ENCODE measurements around the gene PIP5K1C. TPM values are rescaled to one million over a fixed set of nuclear protein-coding genes. Genes with fewer than 3 reads are reported as not detected.
A peak's percentile ranks its signal among the peaks of the same experiment; 100 is the strongest.

The PIP5K1C gene
- total and polyA plus RNA-seq, 10 of the 15 experiments (the other 5 are each of a cell fraction or from before 2014, with no cell fraction given): 0.39 to 19.6 (median 5.3) TPM

GRCh38 chr19:3586707-3587346 lies 113.4 kb downstream of the PIP5K1C start:
- FAIRE-seq: no peak
- H2AFZ ChIP-seq (ENCODE audit: control insufficient read depth, low read depth, low read length): no peak overlapping the region
- ATAC-seq: no peak
- H4K20me1 ChIP-seq (ENCODE audit: control insufficient read depth, insufficient read depth): no peaks in the 10 kb centered on the region
- WGBS (ENCODE audit: insufficient coverage, insufficient replicate concordance, low lambda C conversion rate, missing lambda C conversion rate): 74% methylated on average over 26 of the region's 31 CpGs
- RAD21 ChIA-PET (ENCODE audit: unreplicated experiment): no interaction called here
- no peak for TF ChIP-seq ESRRA (IDR thresholded peaks at IDR 0.05; ENCODE audit: low read length)
- SMC1A ChIA-PET (ENCODE audit: uncharacterized antibody, unreplicated experiment): interaction anchor here (0.7 kb wide), 1 partner anchor 31 kb away, joined by 3 read pairs; no protein-coding TSS in a partner anchor
- peaks cover 0 to 2% of the 10 kb centered on the region in 2 experiments; a peak in 1 of 4 replicates for H3K27me3 ChIP-seq (replicated peaks in 1 of 2; ENCODE audit: control insufficient read depth in 2 of 2, insufficient read depth in 2 of 2, low read length in 1 of 2)
- H3K79me2 ChIP-seq (ENCODE audit: control insufficient read depth, insufficient read depth, low read length): no peaks in the 10 kb centered on the region
- no peaks in the 10 kb centered on the region for H3K4me1 ChIP-seq (ENCODE audit: control insufficient read depth, insufficient read depth, low read length)
- no peaks in the 10 kb centered on the region for H3K36me3 ChIP-seq (ENCODE audit: control insufficient read depth in 2 of 2, insufficient read depth in 2 of 2, low read length in 1 of 2)
- no peak overlapping the region for H3K27ac ChIP-seq (ENCODE audit: control insufficient read depth, insufficient read depth)
- H3K9me3 ChIP-seq (replicated peaks; ENCODE audit: control insufficient read depth, insufficient read depth, low read length): peaks cover 2% of the 10 kb centered on the region; the same call in 1 of the 3 replicates
- intact Hi-C loops (cut with micrococcal nuclease; ENCODE audit: unreplicated experiment) (no loop called here), in situ Hi-C loops (cut with MboI) (no loop called here)
- no peak overlapping the region for H3K4me3 ChIP-seq
- POLR2A ChIA-PET: interaction anchor here (0.6 kb wide), 1 partner anchor 17 kb away, joined by 6 read pairs; no protein-coding TSS in a partner anchor
- CTCF ChIA-PET: interaction anchor here (1.8 to 1.9 kb wide), 2 partner anchors 18 to 23 kb away, joined by 4 read pairs; no protein-coding TSS in a partner anchor
- BruUV-seq (replicated peaks): no TSS peak
- no peak overlapping the region for H3K9ac ChIP-seq (ENCODE audit: control insufficient read depth, insufficient read depth, low read length)
- DNase-seq (ENCODE audit: low read depth, low spot score): no peak
- H3K4me2 ChIP-seq (ENCODE audit: control insufficient read depth, insufficient read depth): no peak overlapping the region

DNA sequence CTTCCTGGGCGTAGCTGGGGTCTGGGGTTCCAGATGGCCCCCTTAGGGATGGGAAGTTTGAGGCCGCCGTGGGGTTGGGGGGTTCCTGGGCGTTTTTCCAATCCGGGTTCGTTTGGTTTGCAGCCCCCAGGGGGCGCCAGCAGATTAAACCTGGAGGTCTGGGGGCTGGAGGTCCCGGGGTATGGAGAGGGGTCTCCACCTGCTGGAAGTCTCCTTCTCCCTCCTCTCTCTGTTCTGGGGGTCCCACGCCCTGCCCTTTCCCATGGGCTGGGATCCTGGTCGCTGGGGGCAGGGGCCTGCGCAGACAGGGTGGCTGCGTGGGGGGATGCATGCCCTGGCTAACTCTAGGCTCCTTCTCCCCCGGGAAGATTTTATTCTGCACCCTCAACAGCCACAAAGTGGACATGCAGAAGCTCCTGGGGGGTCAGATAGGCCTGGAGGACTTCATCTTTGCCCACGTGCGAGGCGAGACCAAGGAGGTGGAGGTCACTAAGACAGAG lies 114.1 kb downstream of the PIP5K1C start:
- Histone ChIP-seq H3K4me2 (ENCODE audit: control insufficient read depth, insufficient read depth) (no peak overlapping the region), H3K27me3 (replicated peaks in 1 of 2; ENCODE audit: control insufficient read depth in 2 of 2, insufficient read depth in 2 of 2, low read length in 1 of 2) (peaks cover 0 to 2% of the 10 kb centered on the region in 2 experiments; a peak in 1 of 4 replicates), H3K9ac (ENCODE audit: control insufficient read depth, insufficient read depth, low read length) (no peak overlapping the region), H3K79me2 (ENCODE audit: control insufficient read depth, insufficient read depth, low read length) (no peaks in the 10 kb centered on the region), H3K4me3 (no peak overlapping the region), H3K4me1 (ENCODE audit: control insufficient read depth, insufficient read depth, low read length) (no peaks in the 10 kb centered on the region), H3K27ac (ENCODE audit: control insufficient read depth, insufficient read depth) (no peak overlapping the region), H3K36me3 (ENCODE audit: control insufficient read depth in 2 of 2, insufficient read depth in 2 of 2, low read length in 1 of 2) (no peaks in the 10 kb centered on the region), H3K9me3 (replicated peaks; ENCODE audit: control insufficient read depth, insufficient read depth, low read length) (peaks cover under 1% of the 10 kb centered on the region; the same call in 1 of the 3 replicates), H4K20me1 (ENCODE audit: control insufficient read depth, insufficient read depth) (no peaks in the 10 kb centered on the region), H2AFZ (ENCODE audit: control insufficient read depth, low read depth, low read length) (no peak overlapping the region)
- peak; percentile 60 for TF ChIP-seq RAD21 (IDR thresholded peaks at IDR 0.05; ENCODE audit: insufficient read depth, low read depth, low read length)
- TF ChIP-seq, protein P1, sequence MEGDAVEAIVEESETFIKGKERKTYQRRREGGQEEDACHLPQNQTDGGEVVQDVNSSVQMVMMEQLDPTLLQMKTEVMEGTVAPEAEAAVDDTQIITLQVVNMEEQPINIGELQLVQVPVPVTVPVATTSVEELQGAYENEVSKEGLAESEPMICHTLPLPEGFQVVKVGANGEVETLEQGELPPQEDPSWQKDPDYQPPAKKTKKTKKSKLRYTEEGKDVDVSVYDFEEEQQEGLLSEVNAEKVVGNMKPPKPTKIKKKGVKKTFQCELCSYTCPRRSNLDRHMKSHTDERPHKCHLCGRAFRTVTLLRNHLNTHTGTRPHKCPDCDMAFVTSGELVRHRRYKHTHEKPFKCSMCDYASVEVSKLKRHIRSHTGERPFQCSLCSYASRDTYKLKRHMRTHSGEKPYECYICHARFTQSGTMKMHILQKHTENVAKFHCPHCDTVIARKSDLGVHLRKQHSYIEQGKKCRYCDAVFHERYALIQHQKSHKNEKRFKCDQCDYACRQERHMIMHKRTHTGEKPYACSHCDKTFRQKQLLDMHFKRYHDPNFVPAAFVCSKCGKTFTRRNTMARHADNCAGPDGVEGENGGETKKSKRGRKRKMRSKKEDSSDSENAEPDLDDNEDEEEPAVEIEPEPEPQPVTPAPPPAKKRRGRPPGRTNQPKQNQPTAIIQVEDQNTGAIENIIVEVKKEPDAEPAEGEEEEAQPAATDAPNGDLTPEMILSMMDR (IDR thresholded peaks at IDR 0.05 in 2 of 3, conservative IDR thresholded peaks at IDR 0.05 in 1 of 3; ENCODE audit: control insufficient read depth in 2 of 3, extremely low read depth in 1 of 3, insufficient read depth in 1 of 3, low read depth in 3 of 3, low read length in 3 of 3): peak; percentile 40 to 52 (median 47)
- TF ChIP-seq ZZZ3 (IDR thresholded peaks at IDR 0.05; ENCODE audit: control insufficient read depth, insufficient read length, low read depth): no peak
- TF ChIP-seq MEF2A (IDR thresholded peaks at IDR 0.05; ENCODE audit: insufficient read depth, low read depth, low read length): no peak
- TF ChIP-seq MYC (IDR thresholded peaks at IDR 0.05; ENCODE audit: insufficient read depth, insufficient read length, insufficient replicate concordance, low read length, severe bottlenecking): no peak
- TF ChIP-seq, protein P2, sequence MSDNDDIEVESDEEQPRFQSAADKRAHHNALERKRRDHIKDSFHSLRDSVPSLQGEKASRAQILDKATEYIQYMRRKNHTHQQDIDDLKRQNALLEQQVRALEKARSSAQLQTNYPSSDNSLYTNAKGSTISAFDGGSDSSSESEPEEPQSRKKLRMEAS (IDR thresholded peaks at IDR 0.05; ENCODE audit: low read depth, low read length): no peak
- TF ChIP-seq SMC3 (IDR thresholded peaks at IDR 0.05; ENCODE audit: borderline replicate concordance, low read length): peak; percentile 35; the same call in 1 of the 2 replicates
- TF ChIP-seq STAT1 (conservative IDR thresholded peaks at IDR 0.05): no peak
- TF ChIP-seq SRF (IDR thresholded peaks at IDR 0.05; ENCODE audit: low read depth in 2 of 2, low read length in 2 of 2): no peak
- TF ChIP-seq YBX1 (IDR thresholded peaks at IDR 0.05): no peak
- no peak for DNase-seq (ENCODE audit: low read depth, low spot score)
- in situ Hi-C loops (cut with MboI): no loop called here
- RAD21 ChIA-PET (ENCODE audit: unreplicated experiment): no interaction called here
- no peak for ATAC-seq
- intact Hi-C loops (cut with micrococcal nuclease; ENCODE audit: unreplicated experiment): no loop called here
- CTCF ChIA-PET: interaction anchor here (0.6 to 1.9 kb wide), 3 partner anchors 19 to 35 kb away, joined by 3 to 4 read pairs (median 4); no protein-coding TSS in a partner anchor
- POLR2A ChIA-PET: no interaction called here
- FAIRE-seq: no peak
- SMC1A ChIA-PET (ENCODE audit: uncharacterized antibody, unreplicated experiment): no interaction called here
- 26% methylated on average over 16 of the region's 16 CpGs for WGBS (ENCODE audit: insufficient coverage, insufficient replicate concordance, low lambda C conversion rate, missing lambda C conversion rate)
- no TSS peak for BruUV-seq (replicated peaks)
